SK-N-SH treated with all-trans-retinoic acid at 6 μM for 48 hours (cell line): ENCODE results near the gene TCP10L.

ENCODE experiments used
- ARNTL ChIP-seq: fragments of 450-650 bp; formaldehyde crosslinking; IDR thresholded peaks from 2 replicates; pipeline ENCODE4 v1.5.0; 2020; ENCODE audit warnings: low read depth, mild to moderate bottlenecking, moderate library complexity, borderline replicate concordance
- CSDC2 ChIP-seq: fragments of 250-450 bp; sonication (Bioruptor Pico); IDR thresholded peaks from 2 replicates; pipeline ENCODE4 v1.5.0; 2020; ENCODE audit warnings: mild to moderate bottlenecking, moderate library complexity
- ESRRG ChIP-seq: fragments of 250-450 bp; sonication (Bioruptor Pico); IDR thresholded peaks from 2 replicates; pipeline ENCODE4 v1.6.1; 2021; ENCODE audit warnings: mild to moderate bottlenecking
- SNAI2 ChIP-seq: fragments of 250-450 bp; sonication (Bioruptor Pico); IDR thresholded peaks from 2 replicates; pipeline ENCODE4 v1.5.0; 2020; ENCODE audit warnings: mild to moderate bottlenecking, moderate library complexity
- ZC3H10 ChIP-seq: fragments of 250-450 bp; sonication (Bioruptor Pico); IDR thresholded peaks from 2 replicates; pipeline ENCODE4 v1.5.1; 2021; ENCODE audit warnings: mild to moderate bottlenecking, moderate library complexity
- ZFP3 ChIP-seq: fragments of 250-450 bp; sonication (Bioruptor Pico); IDR thresholded peaks from 2 replicates; pipeline ENCODE4 v1.5.0; 2020; ENCODE audit warnings: mild to moderate bottlenecking, moderate library complexity
- ZNF565 ChIP-seq: fragments of 450-650 bp; formaldehyde crosslinking; conservative IDR thresholded peaks from 2 replicates; pipeline ENCODE4 v1.5.0; 2020; ENCODE audit warnings: low read depth, mild to moderate bottlenecking, moderate library complexity
- ZNF70 ChIP-seq: fragments of 450-650 bp; formaldehyde crosslinking; IDR thresholded peaks from 2 replicates; pipeline ENCODE4 v1.5.0; 2020; ENCODE audit warnings: mild to moderate bottlenecking, moderate library complexity
- ZNF8 ChIP-seq: fragments of 450-650 bp; formaldehyde crosslinking; IDR thresholded peaks from 2 replicates; pipeline ENCODE4 v1.5.0; 2020; ENCODE audit warnings: mild to moderate bottlenecking, moderate library complexity
- TF ChIP-seq, protein P1 (sequence below): fragments of 250-450 bp; sonication (Bioruptor Pico); IDR thresholded peaks from 2 replicates; pipeline ENCODE4 v1.5.0; 2020; ENCODE audit warnings: mild to moderate bottlenecking, moderate library complexity
- TF ChIP-seq, protein P2 (sequence below): fragments of 250-450 bp; sonication (Bioruptor Pico); IDR thresholded peaks from 2 replicates; pipeline ENCODE4 v1.8.0; 2021; ENCODE audit warnings: low read depth, mild to moderate bottlenecking, moderate library complexity, borderline replicate concordance
- TF ChIP-seq, protein P3 (sequence below): fragments of 250-450 bp; sonication (Bioruptor Pico); IDR thresholded peaks from 2 replicates; pipeline ENCODE4 v1.5.1; 2020; ENCODE audit warnings: low read depth, mild to moderate bottlenecking, moderate library complexity

DNA sequence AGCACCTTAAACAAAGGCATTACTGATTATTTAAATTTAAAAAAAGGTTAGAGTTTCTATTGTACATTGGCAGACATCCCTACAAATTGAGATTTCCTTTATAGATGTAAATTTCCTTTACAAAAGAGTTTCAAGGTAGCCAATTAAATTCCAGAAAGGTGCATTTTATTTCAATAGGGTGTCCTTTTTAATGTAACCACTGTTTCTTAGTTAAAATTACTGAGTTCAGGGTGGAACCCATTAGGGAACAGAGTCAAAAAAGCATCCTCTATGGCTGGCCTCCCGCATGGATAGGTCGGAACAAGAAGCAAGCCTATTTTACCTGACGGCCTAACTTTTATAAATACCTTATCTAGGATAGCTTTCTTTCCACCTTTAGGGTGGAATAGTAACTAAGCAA is 24.4 kb downstream of the TCP10L start:
- TF ChIP-seq ZC3H10 (no peak), ZNF8 (CRISPR knock-in tag) (no peak), ZNF565 (no peak), CSDC2 (CRISPR knock-in tag) (no peak), ARNTL (no peak), ZFP3 (CRISPR knock-in tag) (no peak), ESRRG (CRISPR knock-in tag) (no peak), SNAI2 (CRISPR knock-in tag) (no peak), ZNF70 (no peak)
- TF ChIP-seq, protein P1, sequence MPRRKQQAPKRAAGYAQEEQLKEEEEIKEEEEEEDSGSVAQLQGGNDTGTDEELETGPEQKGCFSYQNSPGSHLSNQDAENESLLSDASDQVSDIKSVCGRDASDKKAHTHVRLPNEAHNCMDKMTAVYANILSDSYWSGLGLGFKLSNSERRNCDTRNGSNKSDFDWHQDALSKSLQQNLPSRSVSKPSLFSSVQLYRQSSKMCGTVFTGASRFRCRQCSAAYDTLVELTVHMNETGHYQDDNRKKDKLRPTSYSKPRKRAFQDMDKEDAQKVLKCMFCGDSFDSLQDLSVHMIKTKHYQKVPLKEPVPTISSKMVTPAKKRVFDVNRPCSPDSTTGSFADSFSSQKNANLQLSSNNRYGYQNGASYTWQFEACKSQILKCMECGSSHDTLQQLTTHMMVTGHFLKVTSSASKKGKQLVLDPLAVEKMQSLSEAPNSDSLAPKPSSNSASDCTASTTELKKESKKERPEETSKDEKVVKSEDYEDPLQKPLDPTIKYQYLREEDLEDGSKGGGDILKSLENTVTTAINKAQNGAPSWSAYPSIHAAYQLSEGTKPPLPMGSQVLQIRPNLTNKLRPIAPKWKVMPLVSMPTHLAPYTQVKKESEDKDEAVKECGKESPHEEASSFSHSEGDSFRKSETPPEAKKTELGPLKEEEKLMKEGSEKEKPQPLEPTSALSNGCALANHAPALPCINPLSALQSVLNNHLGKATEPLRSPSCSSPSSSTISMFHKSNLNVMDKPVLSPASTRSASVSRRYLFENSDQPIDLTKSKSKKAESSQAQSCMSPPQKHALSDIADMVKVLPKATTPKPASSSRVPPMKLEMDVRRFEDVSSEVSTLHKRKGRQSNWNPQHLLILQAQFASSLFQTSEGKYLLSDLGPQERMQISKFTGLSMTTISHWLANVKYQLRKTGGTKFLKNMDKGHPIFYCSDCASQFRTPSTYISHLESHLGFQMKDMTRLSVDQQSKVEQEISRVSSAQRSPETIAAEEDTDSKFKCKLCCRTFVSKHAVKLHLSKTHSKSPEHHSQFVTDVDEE (CRISPR knock-in tag): no peak
- TF ChIP-seq, protein P2, sequence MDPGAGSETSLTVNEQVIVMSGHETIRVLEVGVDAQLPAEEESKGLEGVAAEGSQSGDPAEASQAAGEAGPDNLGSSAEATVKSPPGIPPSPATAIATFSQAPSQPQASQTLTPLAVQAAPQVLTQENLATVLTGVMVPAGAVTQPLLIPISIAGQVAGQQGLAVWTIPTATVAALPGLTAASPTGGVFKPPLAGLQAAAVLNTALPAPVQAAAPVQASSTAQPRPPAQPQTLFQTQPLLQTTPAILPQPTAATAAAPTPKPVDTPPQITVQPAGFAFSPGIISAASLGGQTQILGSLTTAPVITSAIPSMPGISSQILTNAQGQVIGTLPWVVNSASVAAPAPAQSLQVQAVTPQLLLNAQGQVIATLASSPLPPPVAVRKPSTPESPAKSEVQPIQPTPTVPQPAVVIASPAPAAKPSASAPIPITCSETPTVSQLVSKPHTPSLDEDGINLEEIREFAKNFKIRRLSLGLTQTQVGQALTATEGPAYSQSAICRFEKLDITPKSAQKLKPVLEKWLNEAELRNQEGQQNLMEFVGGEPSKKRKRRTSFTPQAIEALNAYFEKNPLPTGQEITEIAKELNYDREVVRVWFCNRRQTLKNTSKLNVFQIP (CRISPR knock-in tag): no peak
- TF ChIP-seq, protein P3, sequence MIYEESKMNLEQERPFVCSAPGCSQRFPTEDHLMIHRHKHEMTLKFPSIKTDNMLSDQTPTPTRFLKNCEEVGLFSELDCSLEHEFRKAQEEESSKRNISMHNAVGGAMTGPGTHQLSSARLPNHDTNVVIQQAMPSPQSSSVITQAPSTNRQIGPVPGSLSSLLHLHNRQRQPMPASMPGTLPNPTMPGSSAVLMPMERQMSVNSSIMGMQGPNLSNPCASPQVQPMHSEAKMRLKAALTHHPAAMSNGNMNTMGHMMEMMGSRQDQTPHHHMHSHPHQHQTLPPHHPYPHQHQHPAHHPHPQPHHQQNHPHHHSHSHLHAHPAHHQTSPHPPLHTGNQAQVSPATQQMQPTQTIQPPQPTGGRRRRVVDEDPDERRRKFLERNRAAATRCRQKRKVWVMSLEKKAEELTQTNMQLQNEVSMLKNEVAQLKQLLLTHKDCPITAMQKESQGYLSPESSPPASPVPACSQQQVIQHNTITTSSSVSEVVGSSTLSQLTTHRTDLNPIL (CRISPR knock-in tag): no peak
